Glutamatergic neuron (in vitro differentiated cells): Measurements from ENCODE around the gene PRR35. TPM values are rescaled to one million over a fixed set of nuclear protein-coding genes. Genes with fewer than 3 reads are reported as not detected.

ENCODE experiments used
- DNase-seq: peaks from one replicate; pipeline ENCODE4 v3.0.0; 2022
- H3K27ac Mint-ChIP-seq: one replicate; pipeline ENCODE4 v1.8.0; 2020; ENCODE audit warnings: mild to moderate bottlenecking, mixed read lengths, inconsistent platforms; ENCODE audit not compliant: unreplicated experiment
- H3K27me3 Mint-ChIP-seq: one replicate; pipeline ENCODE4 v1.8.0; 2020; ENCODE audit warnings: mild to moderate bottlenecking, moderate library complexity, mixed read lengths, inconsistent platforms; ENCODE audit not compliant: unreplicated experiment
- H3K36me3 Mint-ChIP-seq: one replicate; pipeline ENCODE4 v1.8.0; 2020; ENCODE audit warnings: mild to moderate bottlenecking, mixed read lengths, inconsistent platforms; ENCODE audit not compliant: unreplicated experiment
- H3K4me1 Mint-ChIP-seq: one replicate; pipeline ENCODE4 v1.8.0; 2020; ENCODE audit warnings: mild to moderate bottlenecking, low read depth, mixed read lengths, inconsistent platforms; ENCODE audit not compliant: unreplicated experiment
- H3K4me3 Mint-ChIP-seq: one replicate; pipeline ENCODE4 v1.8.0; 2020; ENCODE audit warnings: mild to moderate bottlenecking, mixed read lengths, inconsistent platforms; ENCODE audit not compliant: unreplicated experiment
- H3K9me3 Mint-ChIP-seq: one replicate; pipeline ENCODE4 v1.8.0; 2020; ENCODE audit warnings: mild to moderate bottlenecking, moderate library complexity, mixed read lengths, inconsistent platforms; ENCODE audit not compliant: unreplicated experiment
- CTCF ChIP-seq: fragments of 200-600 bp; sonication (generic); IDR thresholded peaks from one replicate; pipeline ENCODE4 v1.5.0; 2021; ENCODE audit not compliant: partially characterized antibody, unreplicated experiment
- total RNA-seq: library from RNA; stranded (reverse); fragmentation: NEBNext Ultra II Directional; extraction: Animal tissue kit (Norgen Biotek cat#: 25700); gene quantifications from one replicate; pipeline ENCODE4 v1.2.1, GENCODE V29; 2021; ENCODE audit not compliant: unreplicated experiment

Gene PRR35
- total RNA-seq, 1 donor from 2014 or later, result not detected

- TF ChIP-seq CTCF, result no peak
- Mint-ChIP-seq H3K27me3 (peaks cover 2% of the 10 kb centered on the region), H3K9me3 (peaks cover 3% of the 10 kb centered on the region), H3K4me1 (no peaks in the 10 kb centered on the region), H3K36me3 (no peaks in the 10 kb centered on the region), H3K27ac (no peak overlapping the region), H3K4me3 (no peak overlapping the region)
- no peak for DNase-seq
Observed at GRCh38 chr16:543301-544164, 16.7 kb upstream of the PRR35 start.

GRCh38 chr16:544517-544916 lies 15.7 kb upstream of the PRR35 start:
- TF ChIP-seq CTCF, result no peak
- no peak for DNase-seq
- Mint-ChIP-seq H3K27me3 (peaks cover 2% of the 10 kb centered on the region), H3K27ac (no peak overlapping the region), H3K9me3 (peaks cover 3% of the 10 kb centered on the region), H3K4me1 (no peaks in the 10 kb centered on the region), H3K4me3 (no peak overlapping the region), H3K36me3 (no peaks in the 10 kb centered on the region)

GRCh38 chr16:546909-547770 lies 13.1 kb upstream of the PRR35 start:
- TF ChIP-seq CTCF, result peak; percentile 25
- H3K9me3 Mint-ChIP-seq, result peaks cover 2% of the 10 kb centered on the region
- H3K27ac Mint-ChIP-seq, result no peak overlapping the region
- H3K27me3 Mint-ChIP-seq, result peaks cover 2% of the 10 kb centered on the region
- no peak overlapping the region for H3K4me3 Mint-ChIP-seq
- no peaks in the 10 kb centered on the region for H3K4me1 Mint-ChIP-seq
- H3K36me3 Mint-ChIP-seq, result no peaks in the 10 kb centered on the region
- peak; percentile 75 for DNase-seq

GRCh38 chr16:548586-548985 lies 11.6 kb upstream of the PRR35 start:
- Mint-ChIP-seq H3K36me3 (no peaks in the 10 kb centered on the region), H3K4me1 (no peaks in the 10 kb centered on the region), H3K27ac (no peak overlapping the region), H3K27me3 (peaks cover 2% of the 10 kb centered on the region), H3K4me3 (no peak overlapping the region), H3K9me3 (no peaks in the 10 kb centered on the region)
- no peak for TF ChIP-seq CTCF
- no peak for DNase-seq
